22Rv1 (cell line): ENCODE measurements around the gene FOSL1.

Experiments
- ZFX ChIP-seq: fragments of 450-650 bp; IDR thresholded peaks from 2 replicates; pipeline ENCODE4 v1.6.1; 2017; ENCODE audit warnings: antibody characterized with exemption, borderline replicate concordance
- TF ChIP-seq, protein P1 (sequence below): fragments of 450-650 bp; IDR thresholded peaks from 2 replicates; pipeline ENCODE4 v1.5.1; 2017; ENCODE audit warnings: mild to moderate bottlenecking

DNA sequence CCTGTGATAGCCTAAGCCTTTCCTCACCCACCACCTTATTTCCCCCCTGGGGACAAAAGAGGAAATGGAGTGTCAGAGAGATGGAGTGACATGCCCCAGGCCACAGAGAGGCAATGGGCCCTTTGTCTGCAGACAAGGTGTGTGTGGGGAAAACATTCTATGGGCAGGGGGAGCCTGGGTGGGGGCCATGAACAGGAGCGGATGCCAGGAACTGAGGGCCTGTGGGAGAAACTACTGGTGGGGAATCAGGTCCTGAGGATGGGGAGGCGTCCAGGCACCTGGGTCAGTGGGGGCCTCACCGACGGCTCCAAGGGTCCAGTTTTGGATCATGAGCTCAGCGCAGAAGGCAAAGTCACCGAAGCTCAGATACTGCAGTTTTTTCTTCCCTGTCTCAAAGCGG, 15.0 kb downstream of the FOSL1 start:
- TF ChIP-seq, protein P1, sequence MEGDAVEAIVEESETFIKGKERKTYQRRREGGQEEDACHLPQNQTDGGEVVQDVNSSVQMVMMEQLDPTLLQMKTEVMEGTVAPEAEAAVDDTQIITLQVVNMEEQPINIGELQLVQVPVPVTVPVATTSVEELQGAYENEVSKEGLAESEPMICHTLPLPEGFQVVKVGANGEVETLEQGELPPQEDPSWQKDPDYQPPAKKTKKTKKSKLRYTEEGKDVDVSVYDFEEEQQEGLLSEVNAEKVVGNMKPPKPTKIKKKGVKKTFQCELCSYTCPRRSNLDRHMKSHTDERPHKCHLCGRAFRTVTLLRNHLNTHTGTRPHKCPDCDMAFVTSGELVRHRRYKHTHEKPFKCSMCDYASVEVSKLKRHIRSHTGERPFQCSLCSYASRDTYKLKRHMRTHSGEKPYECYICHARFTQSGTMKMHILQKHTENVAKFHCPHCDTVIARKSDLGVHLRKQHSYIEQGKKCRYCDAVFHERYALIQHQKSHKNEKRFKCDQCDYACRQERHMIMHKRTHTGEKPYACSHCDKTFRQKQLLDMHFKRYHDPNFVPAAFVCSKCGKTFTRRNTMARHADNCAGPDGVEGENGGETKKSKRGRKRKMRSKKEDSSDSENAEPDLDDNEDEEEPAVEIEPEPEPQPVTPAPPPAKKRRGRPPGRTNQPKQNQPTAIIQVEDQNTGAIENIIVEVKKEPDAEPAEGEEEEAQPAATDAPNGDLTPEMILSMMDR: no peak
- TF ChIP-seq ZFX: no peak
